ENCODE data around the gene KCNJ2. TPM values are rescaled to one million over a fixed set of nuclear protein-coding genes. Genes with fewer than 3 reads are reported as not detected.

KCNJ2 gene
- total and polyA plus RNA-seq, 2 experiments from 2014 or later, result 0.75 to 1.1 TPM

DNA sequence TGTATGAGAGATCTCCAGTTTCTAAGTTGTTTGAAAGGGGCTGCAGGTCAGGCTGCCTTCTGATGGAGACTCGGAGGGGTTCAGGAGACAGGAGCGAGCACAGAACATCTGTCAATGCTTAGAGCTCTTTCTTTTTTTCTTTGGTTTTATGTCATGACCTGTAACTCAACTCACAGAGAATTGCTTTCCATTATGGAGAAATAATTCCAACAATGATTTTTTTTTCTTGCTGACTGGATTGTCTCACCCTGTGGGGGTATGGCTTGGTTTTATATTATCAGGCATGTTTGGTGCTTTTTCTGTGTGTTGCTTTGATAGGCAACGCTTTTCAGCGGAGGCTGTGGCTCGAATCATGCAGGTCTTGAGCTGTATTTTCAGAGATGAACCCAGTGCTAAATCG, 10.7 kb upstream of the KCNJ2 start:
- H3K4me2 ChIP-seq (ENCODE audit: unreplicated experiment), result no peak overlapping the region
- no peaks in the 10 kb centered on the region for H3K79me2 ChIP-seq (ENCODE audit: insufficient read depth)
- H3K9ac ChIP-seq, result no peak overlapping the region
- 47 to 50% methylated on average over 6 of the region's 6 CpGs for WGBS, 2 experiments (ENCODE audit: low coverage in 1 of 2, low lambda C conversion rate in 2 of 2, missing lambda C conversion rate in 2 of 2)
- no peak overlapping the region for H2AFZ ChIP-seq
- in situ Hi-C loops (cut with MboI), result no loop called here
- DNase-seq, result no peak
- no peaks in the 10 kb centered on the region for H3K9me2 ChIP-seq (ENCODE audit: insufficient read depth)
- no peaks in the 10 kb centered on the region for H3K4me1 ChIP-seq (ENCODE audit: insufficient read depth)
- no peaks in the 10 kb centered on the region for H3K27me3 ChIP-seq (replicated peaks; ENCODE audit: insufficient read depth)
- no peaks in the 10 kb centered on the region for H3K9me3 ChIP-seq (ENCODE audit: low read depth)
- no peaks in the 10 kb centered on the region for H4K20me1 ChIP-seq (ENCODE audit: insufficient read depth)
- H3K36me3 ChIP-seq (ENCODE audit: low read depth), result no peaks in the 10 kb centered on the region
- H3K4me3 ChIP-seq, result no peak overlapping the region
- no peaks in the 10 kb centered on the region for H3F3A ChIP-seq (ENCODE audit: insufficient read depth)
- TF ChIP-seq EZH2 (IDR thresholded peaks at IDR 0.05; ENCODE audit: insufficient read depth, poor library complexity, severe bottlenecking), result no peak
- no peak for TF ChIP-seq EZH2phosphoT487 (IDR thresholded peaks at IDR 0.05; ENCODE audit: insufficient read depth, low read depth)
- H3K27ac ChIP-seq, result no peak overlapping the region

DNA sequence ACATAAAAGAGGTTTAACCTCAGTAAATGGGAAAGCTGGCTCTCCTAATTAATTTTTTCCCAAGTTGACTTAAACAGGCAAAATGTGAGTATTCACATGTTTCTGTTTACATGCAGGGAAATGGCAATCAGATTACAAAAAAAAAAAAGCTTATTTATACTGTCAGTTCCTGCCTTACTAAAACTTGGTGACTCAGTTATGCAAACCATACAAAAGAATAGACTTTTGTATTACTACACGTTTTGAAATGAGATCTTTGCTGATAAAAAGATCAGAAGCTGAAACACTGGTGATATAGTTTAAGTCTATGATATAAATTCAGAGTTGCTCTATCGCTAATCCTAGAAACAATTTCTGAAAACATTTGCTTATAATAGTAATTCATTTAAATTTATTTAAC, 9.4 kb upstream of the KCNJ2 start:
- Histone ChIP-seq H4K20me1 (ENCODE audit: insufficient read depth) (no peaks in the 10 kb centered on the region), H3K9me2 (ENCODE audit: insufficient read depth) (no peaks in the 10 kb centered on the region), H3K9ac (no peak overlapping the region), H2AFZ (no peak overlapping the region), H3F3A (ENCODE audit: insufficient read depth) (no peaks in the 10 kb centered on the region), H3K79me2 (ENCODE audit: insufficient read depth) (no peaks in the 10 kb centered on the region), H3K36me3 (ENCODE audit: low read depth) (no peaks in the 10 kb centered on the region), H3K27ac (no peak overlapping the region), H3K4me3 (no peak overlapping the region), H3K27me3 (replicated peaks; ENCODE audit: insufficient read depth) (no peaks in the 10 kb centered on the region), H3K4me2 (ENCODE audit: unreplicated experiment) (no peak overlapping the region), H3K9me3 (ENCODE audit: low read depth) (no peaks in the 10 kb centered on the region), H3K4me1 (ENCODE audit: insufficient read depth) (no peaks in the 10 kb centered on the region)
- WGBS, 2 experiments (ENCODE audit: low coverage in 1 of 2, low lambda C conversion rate in 2 of 2, missing lambda C conversion rate in 2 of 2), result 46 to 51% methylated on average over 2 of the region's 2 CpGs
- peak; percentile 10 for DNase-seq
- no peak for TF ChIP-seq EZH2 (IDR thresholded peaks at IDR 0.05; ENCODE audit: insufficient read depth, poor library complexity, severe bottlenecking)
- no peak for TF ChIP-seq EZH2phosphoT487 (IDR thresholded peaks at IDR 0.05; ENCODE audit: insufficient read depth, low read depth)
- in situ Hi-C loops (cut with MboI), result no loop called here

DNA sequence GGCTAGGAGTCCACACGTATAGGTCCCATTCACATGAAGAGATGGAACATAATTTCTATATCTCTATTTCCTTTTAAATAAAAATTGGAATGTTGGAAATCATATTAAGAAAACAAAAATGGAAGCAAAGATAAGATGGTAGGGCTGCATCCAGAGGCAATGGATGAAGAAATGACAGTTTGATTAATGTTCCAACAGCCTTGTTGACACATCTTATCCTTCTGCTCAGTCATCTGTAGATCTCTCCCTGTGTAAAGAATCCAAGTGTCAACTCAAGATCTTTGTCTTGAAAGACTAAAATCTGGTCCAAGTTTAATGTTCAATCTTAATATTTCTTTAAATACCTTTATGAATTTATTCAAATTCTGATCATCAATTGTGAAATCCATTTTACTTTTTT, 7.8 kb upstream of the KCNJ2 start:
- 80 to 81% methylated on average over 1 of the region's 1 CpG for WGBS, 2 experiments (ENCODE audit: low coverage in 1 of 2, low lambda C conversion rate in 2 of 2, missing lambda C conversion rate in 2 of 2)
- Histone ChIP-seq H4K20me1 (ENCODE audit: insufficient read depth) (no peaks in the 10 kb centered on the region), H3K36me3 (ENCODE audit: low read depth) (no peaks in the 10 kb centered on the region), H3K4me1 (ENCODE audit: insufficient read depth) (no peaks in the 10 kb centered on the region), H3K9me3 (ENCODE audit: low read depth) (no peaks in the 10 kb centered on the region), H3K9me2 (ENCODE audit: insufficient read depth) (no peaks in the 10 kb centered on the region), H3F3A (ENCODE audit: insufficient read depth) (no peaks in the 10 kb centered on the region), H2AFZ (no peak overlapping the region), H3K9ac (no peak overlapping the region), H3K27ac (no peak overlapping the region), H3K79me2 (ENCODE audit: insufficient read depth) (no peaks in the 10 kb centered on the region), H3K27me3 (replicated peaks; ENCODE audit: insufficient read depth) (no peaks in the 10 kb centered on the region), H3K4me3 (no peak overlapping the region), H3K4me2 (ENCODE audit: unreplicated experiment) (no peak overlapping the region)
- DNase-seq, result no peak
- in situ Hi-C loops (cut with MboI), result no loop called here
- TF ChIP-seq EZH2phosphoT487 (IDR thresholded peaks at IDR 0.05; ENCODE audit: insufficient read depth, low read depth) (no peak), EZH2 (IDR thresholded peaks at IDR 0.05; ENCODE audit: insufficient read depth, poor library complexity, severe bottlenecking) (no peak)

DNA sequence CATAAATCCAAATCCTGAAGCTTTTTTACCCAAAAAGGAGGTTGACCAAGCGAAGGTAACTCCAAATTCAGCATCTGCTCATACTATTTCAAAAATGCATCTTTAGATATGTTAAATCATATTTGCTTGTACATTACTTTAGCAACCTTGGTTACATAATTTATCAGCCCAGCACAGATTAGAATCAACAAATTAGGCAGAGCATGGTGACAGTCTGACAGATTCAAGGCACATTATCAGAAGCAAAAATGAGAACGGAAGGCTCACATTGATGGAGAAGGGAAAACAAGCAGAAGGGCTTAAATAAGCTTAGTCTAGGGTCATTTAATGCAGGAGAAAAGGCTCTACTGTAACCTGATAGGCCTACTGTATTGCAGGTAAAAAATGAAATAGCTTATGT, 3.9 kb upstream of the KCNJ2 start:
- in situ Hi-C loops (cut with MboI), result no loop called here
- Histone ChIP-seq H3K4me1 (ENCODE audit: insufficient read depth) (no peaks in the 10 kb centered on the region), H2AFZ (no peak overlapping the region), H3K9me2 (ENCODE audit: insufficient read depth) (no peaks in the 10 kb centered on the region), H3K4me2 (ENCODE audit: unreplicated experiment) (no peak overlapping the region), H3K9ac (no peak overlapping the region), H3K27me3 (replicated peaks; ENCODE audit: insufficient read depth) (no peaks in the 10 kb centered on the region; the same call in 1 of the 2 replicates), H4K20me1 (ENCODE audit: insufficient read depth) (no peaks in the 10 kb centered on the region), H3K79me2 (ENCODE audit: insufficient read depth) (no peaks in the 10 kb centered on the region), H3K36me3 (ENCODE audit: low read depth) (no peaks in the 10 kb centered on the region), H3F3A (ENCODE audit: insufficient read depth) (no peaks in the 10 kb centered on the region), H3K4me3 (no peak overlapping the region), H3K27ac (no peak overlapping the region), H3K9me3 (ENCODE audit: low read depth) (no peaks in the 10 kb centered on the region)
- DNase-seq, result no peak
- 75 to 78% methylated on average over 2 of the region's 2 CpGs for WGBS, 2 experiments (ENCODE audit: low coverage in 1 of 2, low lambda C conversion rate in 2 of 2, missing lambda C conversion rate in 2 of 2)
- TF ChIP-seq EZH2 (IDR thresholded peaks at IDR 0.05; ENCODE audit: insufficient read depth, poor library complexity, severe bottlenecking), result no peak
- no peak for TF ChIP-seq EZH2phosphoT487 (IDR thresholded peaks at IDR 0.05; ENCODE audit: insufficient read depth, low read depth)

DNA sequence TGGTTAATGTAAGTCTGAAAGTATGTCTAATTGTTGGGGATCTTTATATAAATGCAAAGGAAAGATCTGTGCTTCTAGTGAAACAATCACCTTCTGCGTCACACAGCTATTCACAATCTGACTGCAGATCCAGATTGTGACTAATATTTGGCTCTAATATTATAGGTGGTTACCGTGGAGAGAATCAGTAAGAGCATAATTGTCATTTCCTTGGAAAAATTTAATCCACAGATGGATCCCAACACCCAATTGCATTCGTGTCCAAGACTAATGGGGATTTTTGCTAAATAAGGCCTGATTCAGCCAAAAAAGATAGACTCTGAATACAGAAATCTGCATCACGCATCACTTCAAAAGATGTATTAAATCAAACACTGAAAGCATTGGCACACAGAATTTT, 2.7 kb upstream of the KCNJ2 start:
- DNase-seq, result no peak
- TF ChIP-seq EZH2phosphoT487 (IDR thresholded peaks at IDR 0.05; ENCODE audit: insufficient read depth, low read depth) (no peak), EZH2 (IDR thresholded peaks at IDR 0.05; ENCODE audit: insufficient read depth, poor library complexity, severe bottlenecking) (no peak)
- Histone ChIP-seq H3K27ac (no peak overlapping the region), H4K20me1 (ENCODE audit: insufficient read depth) (no peaks in the 10 kb centered on the region), H3F3A (ENCODE audit: insufficient read depth) (no peaks in the 10 kb centered on the region), H3K4me3 (no peak overlapping the region), H3K9me2 (ENCODE audit: insufficient read depth) (no peaks in the 10 kb centered on the region), H3K36me3 (ENCODE audit: low read depth) (no peaks in the 10 kb centered on the region), H3K4me2 (ENCODE audit: unreplicated experiment) (no peak overlapping the region), H2AFZ (no peak overlapping the region), H3K27me3 (replicated peaks; ENCODE audit: insufficient read depth) (no peaks in the 10 kb centered on the region; the same call in 1 of the 2 replicates), H3K4me1 (ENCODE audit: insufficient read depth) (no peaks in the 10 kb centered on the region), H3K9ac (no peak overlapping the region), H3K9me3 (ENCODE audit: low read depth) (no peaks in the 10 kb centered on the region), H3K79me2 (ENCODE audit: insufficient read depth) (no peaks in the 10 kb centered on the region)
- in situ Hi-C loops (cut with MboI), result no loop called here
- 83 to 84% methylated on average over 4 of the region's 4 CpGs for WGBS, 2 experiments (ENCODE audit: low coverage in 1 of 2, low lambda C conversion rate in 2 of 2, missing lambda C conversion rate in 2 of 2)

Data from GM23248 (cell line).